ENCODE data around the gene SERINC1. TPM values are rescaled to one million over a fixed set of nuclear protein-coding genes. Genes with fewer than 3 reads are reported as not detected.
A peak's percentile ranks its signal among the peaks of the same experiment; 100 is the strongest.

Gene SERINC1
- total RNA-seq, 1 experiment from 2014 or later, result 57.6 TPM

GRCh38 chr6:122482750-122483080 is 11.1 kb upstream of the SERINC1 start:
- no peaks in the 10 kb centered on the region for H4K20me1 ChIP-seq (ENCODE audit: insufficient read depth)
- intact Hi-C loops (cut with micrococcal nuclease; ENCODE audit: unreplicated experiment), result no loop called here
- DNase-seq, result no peak
- BruUV-seq (replicated peaks), result no TSS peak
- no peaks in the 10 kb centered on the region for H3K9me2 ChIP-seq (ENCODE audit: insufficient read depth)
- no peak overlapping the region for H3K4me3 ChIP-seq
- no peak overlapping the region for H3K27ac ChIP-seq
- ChIA-PET POLR2A (ENCODE audit: unreplicated experiment) (no interaction called here), CTCF (interaction anchor here (0.7 kb wide), 1 partner anchor 10 kb away, joined by 3 read pairs; no protein-coding TSS in a partner anchor)
- H3K4me1 ChIP-seq (replicated peaks; ENCODE audit: insufficient read depth), result no peaks in the 10 kb centered on the region
- no peaks in the 10 kb centered on the region for H3F3A ChIP-seq (ENCODE audit: insufficient read depth, low read depth)
- no peaks in the 10 kb centered on the region for H3K36me3 ChIP-seq (ENCODE audit: low read depth)
- no peaks in the 10 kb centered on the region for H3K9me3 ChIP-seq (ENCODE audit: insufficient read depth, low read depth)
- no peaks in the 10 kb centered on the region for H3K27me3 ChIP-seq (ENCODE audit: insufficient read depth, low read depth)
- no peak for TF ChIP-seq EZH2 (IDR thresholded peaks at IDR 0.05; ENCODE audit: low read depth)
- TF ChIP-seq CTCF (conservative IDR thresholded peaks at IDR 0.05), result no peak
- H3K4me2 ChIP-seq, result no peak overlapping the region
- no peaks in the 10 kb centered on the region for H3K79me2 ChIP-seq (ENCODE audit: low read depth)
- no peak overlapping the region for H2AFZ ChIP-seq

- intact Hi-C loops (cut with micrococcal nuclease; ENCODE audit: unreplicated experiment), result loop anchor here (5.0 kb wide), 1 partner anchor 56 kb away; no protein-coding TSS in a partner anchor
- H3K79me2 ChIP-seq (ENCODE audit: low read depth), result peaks cover 5% of the 10 kb centered on the region
- H3K27ac ChIP-seq, result no peak overlapping the region
- no TSS peak for BruUV-seq (replicated peaks)
- no peaks in the 10 kb centered on the region for H3K36me3 ChIP-seq (ENCODE audit: low read depth)
- H3K4me3 ChIP-seq, result no peak overlapping the region
- no peak overlapping the region for H3K4me2 ChIP-seq
- H3K4me1 ChIP-seq (replicated peaks; ENCODE audit: insufficient read depth), result no peaks in the 10 kb centered on the region; the same call in 1 of the 2 replicates
- no peaks in the 10 kb centered on the region for H4K20me1 ChIP-seq (ENCODE audit: insufficient read depth)
- H3K9me2 ChIP-seq (ENCODE audit: insufficient read depth), result no peaks in the 10 kb centered on the region
- ChIA-PET CTCF (no interaction called here), POLR2A (ENCODE audit: unreplicated experiment) (no interaction called here)
- H3K27me3 ChIP-seq (ENCODE audit: insufficient read depth, low read depth), result no peaks in the 10 kb centered on the region
- no peaks in the 10 kb centered on the region for H3K9me3 ChIP-seq (ENCODE audit: insufficient read depth, low read depth)
- TF ChIP-seq CTCF (conservative IDR thresholded peaks at IDR 0.05) (peak; percentile 86), EZH2 (IDR thresholded peaks at IDR 0.05; ENCODE audit: low read depth) (no peak)
- no peak for DNase-seq
- no peak overlapping the region for H2AFZ ChIP-seq
- no peaks in the 10 kb centered on the region for H3F3A ChIP-seq (ENCODE audit: insufficient read depth, low read depth)
Observed at GRCh38 chr6:122476131-122476530, 4.5 kb upstream of the SERINC1 start.

GRCh38 chr6:122472022-122472340 is 374 bp upstream of the SERINC1 start:
- 0 out of 2 replicates have a peak, but pooled peaks cover 6% of the 10 kb centered on the region for H3K36me3 ChIP-seq (ENCODE audit: low read depth)
- peaks cover 39% of the 10 kb centered on the region for H4K20me1 ChIP-seq (ENCODE audit: insufficient read depth)
- H3K27ac ChIP-seq, result peak overlapping the region; percentile 79
- H2AFZ ChIP-seq, result peak overlapping the region; percentile 97
- peaks cover 47% of the 10 kb centered on the region for H3K79me2 ChIP-seq (ENCODE audit: low read depth)
- H3F3A ChIP-seq (ENCODE audit: insufficient read depth, low read depth), result no peaks in the 10 kb centered on the region
- no peaks in the 10 kb centered on the region for H3K27me3 ChIP-seq (ENCODE audit: insufficient read depth, low read depth)
- no peak for DNase-seq
- H3K4me1 ChIP-seq (replicated peaks; ENCODE audit: insufficient read depth), result peaks cover 18% of the 10 kb centered on the region
- CTCF ChIA-PET, result interaction anchor here (0.6 kb wide), 1 partner anchor 10 kb away, joined by 3 read pairs; no protein-coding TSS in a partner anchor
- peak overlapping the region; percentile 93 for H3K4me3 ChIP-seq
- BruUV-seq (replicated peaks), result no TSS peak
- intact Hi-C loops (cut with micrococcal nuclease; ENCODE audit: unreplicated experiment), result no loop called here
- no peaks in the 10 kb centered on the region for H3K9me2 ChIP-seq (ENCODE audit: insufficient read depth)
- H3K4me2 ChIP-seq, result peak overlapping the region; percentile 96
- POLR2A ChIA-PET (ENCODE audit: unreplicated experiment), result interaction anchor here (0.6 kb wide), 1 partner anchor 139 kb away, joined by 3 read pairs; no protein-coding TSS in a partner anchor
- H3K9me3 ChIP-seq (ENCODE audit: insufficient read depth, low read depth), result no peaks in the 10 kb centered on the region
- TF ChIP-seq CTCF (conservative IDR thresholded peaks at IDR 0.05) (no peak), EZH2 (IDR thresholded peaks at IDR 0.05; ENCODE audit: low read depth) (no peak)

Data from PC-9 (cell line).